Ramos (cell line): Measurements from ENCODE around the gene CPNE6.
"Not testable (repeated sequence)": the region's sequence is repeated elsewhere in the genome, so short reads cannot be mapped to it uniquely, and the experiment has no call there.

ENCODE experiments used
- in situ Hi-C: fragments of 300-500 bp; cut with MboI; formaldehyde crosslinking; loops from one replicate; pipeline ENCODE4 v1.14.3; 2022; ENCODE audit warnings: low sequenced_read_pairs; ENCODE audit not compliant: unreplicated experiment

CPNE6 gene

GRCh38 chr14:24098229-24098926 lies 27.0 kb downstream of the CPNE6 start:
- in situ Hi-C loops, result loop anchor here (25.0 kb wide), 1 partner anchor 111 kb away; the partner anchor contains the start of gene DHRS4L2

- in situ Hi-C loops, result loop anchor here (25.0 kb wide), 1 partner anchor 112 kb away; the partner anchor contains the start of gene DHRS4L2
These were observed 27.8 kb downstream of the CPNE6 start for GRCh38 chr14:24098927-24099813.

GRCh38 chr14:24100197-24100981 lies 29.0 kb downstream of the CPNE6 start:
- in situ Hi-C loops, result no loop called here

- in situ Hi-C loops, result no loop called here
These were observed 29.7 kb downstream of the CPNE6 start for GRCh38 chr14:24100982-24101494.

GRCh38 chr14:24102357-24103048 lies 31.1 kb downstream of the CPNE6 start:
- in situ Hi-C loops, result no loop called here

- in situ Hi-C loops, result no loop called here
These were observed 32.1 kb downstream of the CPNE6 start for GRCh38 chr14:24103451-24103850.

- in situ Hi-C loops, result not testable (repeated sequence)
These were observed 34.4 kb downstream of the CPNE6 start for GRCh38 chr14:24105609-24106239.

- in situ Hi-C loops, result no loop called here
These were observed 35.4 kb downstream of the CPNE6 start for GRCh38 chr14:24106672-24107271.

GRCh38 chr14:24108336-24108874 lies 37.0 kb downstream of the CPNE6 start:
- in situ Hi-C loops, result no loop called here

GRCh38 chr14:24110060-24110459 lies 38.7 kb downstream of the CPNE6 start:
- in situ Hi-C loops, result no loop called here

GRCh38 chr14:24110523-24110922 lies 39.2 kb downstream of the CPNE6 start:
- in situ Hi-C loops, result no loop called here

GRCh38 chr14:24113379-24113800 lies 42.0 kb downstream of the CPNE6 start:
- in situ Hi-C loops, result no loop called here

- in situ Hi-C loops, result no loop called here
These were observed 42.6 kb downstream of the CPNE6 start for GRCh38 chr14:24113801-24114531.

GRCh38 chr14:24114532-24115421 lies 43.4 kb downstream of the CPNE6 start, which contains the start of the genes DCAF11 and NRL:
Gene DCAF11 (plus strand): TSS chr14:24114777. CDS start chr14:24115595, 818 bp downstream.
Gene NRL (minus strand): TSS chr14:24114949. CDS start chr14:24082848, 32,101 bp downstream.
- in situ Hi-C loops, result no loop called here

GRCh38 chr14:24115422-24116127 lies 44.2 kb downstream of the CPNE6 start:
- in situ Hi-C loops, result no loop called here
